ENCODE results near the gene IFI27L1.

GRCh38 chr14:94079891-94080620, 1.1 kb upstream of the IFI27L1 start:
- TF ChIP-seq CTCF (conservative IDR thresholded peaks at IDR 0.05; ENCODE audit: low read depth, low read length) (no peak), EZH2 (IDR thresholded peaks at IDR 0.05; ENCODE audit: borderline replicate concordance, low read depth, low read length, poor library complexity, severe bottlenecking) (no peak)

Data from A673 (cell line).